Body of pancreas (tissue), 4 donors: ENCODE results near the gene FBXO42. TPM values are rescaled to one million over a fixed set of nuclear protein-coding genes. Genes with fewer than 3 reads are reported as not detected.
A peak's percentile ranks its signal among the peaks of the same experiment; 100 is the strongest.

Source experiments
- ATAC-seq: fragments of 150-250 bp; one replicate; pipeline ENCODE4 v1.9.1; 2016
- DNase-seq, 4 donors: peaks; one replicate each; pipeline ENCODE4 v3.0.0-alpha.2; 2019
- H3K27ac ChIP-seq, 4 donors: fragments of 200-600 bp; sonication (generic); 1 replicate in 3 of 4; 2 replicates in 1 of 4; pipeline versions ENCODE4 v1.5.1 to v1.6.1; 2016 to 2019; ENCODE audit warnings: mild to moderate bottlenecking in 1 of 4, mixed read lengths in 1 of 4, moderate library complexity in 1 of 4
- H3K27me3 ChIP-seq, 2 donors: fragments of 200-600 bp; sonication (generic); one replicate each; pipeline ENCODE4 v1.6.0; 2016; ENCODE audit warnings: mild to moderate bottlenecking in 1 of 2
- H3K36me3 ChIP-seq, 2 donors: fragments of 200-600 bp; sonication (generic); replicated peaks in 1 of 2; 2 replicates each; pipeline ENCODE4 v1.5.1; 2016; ENCODE audit warnings: low read depth in 2 of 2; ENCODE audit not compliant: insufficient read depth in 1 of 2
- H3K4me1 ChIP-seq: fragments of 200-600 bp; sonication (generic); one replicate; pipeline ENCODE4 v1.6.0; 2016
- H3K4me3 ChIP-seq, 2 donors: fragments of 200-600 bp; sonication (generic); 1 replicate in 1 of 2; 2 replicates in 1 of 2; pipeline ENCODE4 v1.5.1; 2016 to 2019
- H3K9me3 ChIP-seq, 3 donors: fragments of 200-600 bp; sonication (generic); 1 replicate in 2 of 3; 2 replicates in 1 of 3; pipeline ENCODE4 v1.5.1; 2016
- POLR2A ChIP-seq, 3 donors: fragments of 450-650 bp; IDR thresholded peaks; one replicate each; pipeline ENCODE4 v1.6.1; 2016; ENCODE audit warnings: antibody characterized with exemption in 3 of 3, mild to moderate bottlenecking in 2 of 3
- WGBS, 2 donors: methylation state at CpG; one replicate each; pipeline ENCODE4 v1.1.5; 2017; 5-methylcytosine and 5-hydroxymethylcytosine counted together
- intact Hi-C: fragments of 100-400 bp; cut with DNase I; formaldehyde crosslinking; loops from one replicate; pipeline ENCODE4 v1.15.1; 2023
- total RNA-seq, 2 donors: library from RNA; depleted of rRNA; stranded (reverse); fragments of >200 nt; gene quantifications; one replicate each; pipeline ENCODE4 v1.1.0, GENCODE V29; 2016
- TF ChIP-seq, protein P1 (sequence below), 7 experiments: fragments of 450-650 bp in 4 of 7; fragments of 200-600 bp in 3 of 7; sonication (generic) in 3 of 7; IDR thresholded peaks; one replicate each; pipeline ENCODE4 v1.5.1; 2016 to 2019; ENCODE audit warnings: antibody characterized with exemption in 7 of 7

Gene FBXO42
- total RNA-seq, 2 donors from 2014 or later, result 11.9 to 33.6 TPM

DNA sequence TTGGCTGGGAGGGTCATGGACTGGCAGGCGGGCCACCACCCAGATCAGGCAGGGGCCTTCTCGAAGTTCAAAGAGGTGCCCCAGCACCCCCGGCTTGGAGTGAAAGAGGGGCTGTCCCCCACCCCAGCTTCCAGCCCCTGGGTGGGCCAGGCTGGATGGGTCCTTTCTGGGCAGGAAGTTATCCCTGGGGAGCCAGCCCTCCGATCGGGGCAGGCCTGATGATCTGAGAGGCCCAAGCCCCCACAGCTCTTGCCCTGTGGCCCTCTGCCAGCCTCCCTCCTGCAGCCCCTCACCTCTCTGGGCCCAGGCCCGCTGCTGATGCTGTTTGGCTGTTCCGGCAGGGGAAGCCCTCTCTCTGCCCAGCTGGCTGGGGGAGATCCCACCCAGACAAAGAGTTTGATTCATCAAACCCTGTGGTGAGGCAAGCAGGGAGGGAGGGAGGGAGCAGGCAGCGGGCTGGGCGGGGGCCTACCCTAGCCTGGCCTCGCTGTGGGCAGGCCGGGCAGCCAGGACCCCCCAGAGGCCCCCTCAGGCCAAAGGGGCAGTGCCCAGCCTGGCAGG is 142.4 kb downstream of the FBXO42 start:
- Histone ChIP-seq H3K4me3 (no peak overlapping the region), H3K27ac (peak overlapping the region in 3 of 4 donors; percentile 6 to 37 (median 13)), H3K27me3 (no peaks in the 10 kb centered on the region), H3K36me3 (no peaks in the 10 kb centered on the region), H3K4me1 (peaks cover 67% of the 10 kb centered on the region), H3K9me3 (no peaks in the 10 kb centered on the region)
- intact Hi-C loops, result no loop called here
- WGBS, 2 donors, result 63 to 73% methylated on average over 7 to 11 of the region's 11 CpGs
- no peak for DNase-seq
- TF ChIP-seq POLR2A (IDR thresholded peaks at IDR 0.05), result no peak
- TF ChIP-seq, protein P1, sequence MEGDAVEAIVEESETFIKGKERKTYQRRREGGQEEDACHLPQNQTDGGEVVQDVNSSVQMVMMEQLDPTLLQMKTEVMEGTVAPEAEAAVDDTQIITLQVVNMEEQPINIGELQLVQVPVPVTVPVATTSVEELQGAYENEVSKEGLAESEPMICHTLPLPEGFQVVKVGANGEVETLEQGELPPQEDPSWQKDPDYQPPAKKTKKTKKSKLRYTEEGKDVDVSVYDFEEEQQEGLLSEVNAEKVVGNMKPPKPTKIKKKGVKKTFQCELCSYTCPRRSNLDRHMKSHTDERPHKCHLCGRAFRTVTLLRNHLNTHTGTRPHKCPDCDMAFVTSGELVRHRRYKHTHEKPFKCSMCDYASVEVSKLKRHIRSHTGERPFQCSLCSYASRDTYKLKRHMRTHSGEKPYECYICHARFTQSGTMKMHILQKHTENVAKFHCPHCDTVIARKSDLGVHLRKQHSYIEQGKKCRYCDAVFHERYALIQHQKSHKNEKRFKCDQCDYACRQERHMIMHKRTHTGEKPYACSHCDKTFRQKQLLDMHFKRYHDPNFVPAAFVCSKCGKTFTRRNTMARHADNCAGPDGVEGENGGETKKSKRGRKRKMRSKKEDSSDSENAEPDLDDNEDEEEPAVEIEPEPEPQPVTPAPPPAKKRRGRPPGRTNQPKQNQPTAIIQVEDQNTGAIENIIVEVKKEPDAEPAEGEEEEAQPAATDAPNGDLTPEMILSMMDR (IDR thresholded peaks at IDR 0.05), result no peak
- no peak for ATAC-seq

DNA sequence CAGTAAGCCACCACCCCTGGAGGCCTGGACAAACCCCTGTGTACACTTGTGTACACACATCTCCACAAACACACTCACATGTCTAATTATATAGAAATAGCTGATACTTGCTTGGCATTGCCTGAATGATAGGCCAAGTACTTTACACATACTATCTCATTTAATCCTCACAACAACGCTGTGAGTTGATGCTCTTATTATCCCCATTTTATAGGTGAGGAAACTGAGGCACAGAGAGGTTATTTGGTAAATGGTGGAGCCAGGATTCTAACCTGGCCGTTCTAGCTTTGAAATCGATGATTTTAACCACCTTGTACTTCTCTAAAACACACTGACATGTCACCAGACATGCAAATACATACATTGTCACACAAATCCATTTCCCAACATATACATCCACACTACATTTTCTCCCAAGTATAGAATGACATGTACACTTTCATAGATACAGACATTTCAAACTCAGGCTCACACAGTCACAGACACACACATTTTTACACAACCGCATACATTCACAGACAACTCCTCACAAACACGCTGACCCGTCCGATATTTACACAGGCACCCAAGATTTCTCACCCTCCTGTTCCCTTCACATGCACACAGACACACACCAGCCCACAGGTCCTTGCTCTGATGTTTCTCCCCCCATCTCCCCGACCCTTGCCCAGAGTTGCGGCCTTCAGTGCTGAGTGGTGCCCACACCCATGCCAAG is 143.0 kb downstream of the FBXO42 start:
- H3K4me3 ChIP-seq, result no peak overlapping the region
- peak overlapping the region; percentile 6 to 58 (median 25) for H3K27ac ChIP-seq
- no peak for ATAC-seq
- intact Hi-C loops, result no loop called here
- DNase-seq, result no peak
- no peaks in the 10 kb centered on the region for H3K27me3 ChIP-seq
- H3K9me3 ChIP-seq, result no peaks in the 10 kb centered on the region
- peaks cover 67% of the 10 kb centered on the region for H3K4me1 ChIP-seq
- no peaks in the 10 kb centered on the region for H3K36me3 ChIP-seq
- TF ChIP-seq, protein P1 (IDR thresholded peaks at IDR 0.05), result no peak
- TF ChIP-seq POLR2A (IDR thresholded peaks at IDR 0.05), result no peak
- 63 to 74% methylated on average over 9 of the region's 9 CpGs for WGBS, 2 donors

DNA sequence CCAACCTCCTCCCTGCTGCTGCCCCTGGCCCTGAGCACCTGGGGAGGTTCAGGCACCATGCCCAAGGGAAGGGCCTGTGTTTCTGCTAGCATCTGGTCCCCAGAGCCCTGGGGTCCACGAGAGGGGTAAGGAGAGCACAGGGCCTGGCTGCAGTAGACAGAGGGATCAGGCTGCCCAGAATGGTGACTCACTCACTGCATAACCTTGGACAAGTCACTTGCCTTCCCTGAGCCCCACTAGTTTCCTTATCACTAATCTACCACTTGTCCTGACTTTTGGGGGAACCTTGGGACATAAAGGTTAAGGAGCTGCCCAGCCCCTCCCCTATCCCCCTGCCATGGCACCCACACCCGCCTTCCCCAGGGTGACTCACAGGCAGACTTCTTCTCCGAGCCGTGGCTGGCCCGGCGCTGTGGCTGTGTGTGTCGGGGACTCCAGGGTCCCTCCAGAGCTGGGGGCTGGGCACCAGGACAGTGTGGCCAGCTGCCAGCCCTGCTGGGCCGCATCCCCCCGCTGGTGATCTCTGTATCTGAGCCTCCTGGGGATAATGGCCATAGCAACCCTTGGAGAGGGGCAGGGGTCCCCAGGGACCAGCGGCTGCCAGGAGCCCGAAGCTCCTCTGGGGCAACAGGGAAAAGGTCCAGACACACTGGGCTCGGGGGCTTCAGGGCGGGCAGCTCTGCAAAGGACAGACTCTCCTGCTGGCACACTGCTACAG is 143.9 kb downstream of the FBXO42 start:
- intact Hi-C loops, result no loop called here
- no peak for ATAC-seq
- Histone ChIP-seq H3K4me3 (no peak overlapping the region), H3K27me3 (no peaks in the 10 kb centered on the region), H3K27ac (peak overlapping the region; percentile 2 to 95 (median 76)), H3K9me3 (no peaks in the 10 kb centered on the region), H3K36me3 (no peaks in the 10 kb centered on the region), H3K4me1 (peaks cover 67% of the 10 kb centered on the region)
- TF ChIP-seq POLR2A (IDR thresholded peaks at IDR 0.05), result no peak
- TF ChIP-seq, protein P1 (IDR thresholded peaks at IDR 0.05), result no peak
- DNase-seq, result peak in 2 of 4 donors; percentile 30 to 70
- WGBS, 2 donors, result 76 to 81% methylated on average over 13 of the region's 13 CpGs

DNA sequence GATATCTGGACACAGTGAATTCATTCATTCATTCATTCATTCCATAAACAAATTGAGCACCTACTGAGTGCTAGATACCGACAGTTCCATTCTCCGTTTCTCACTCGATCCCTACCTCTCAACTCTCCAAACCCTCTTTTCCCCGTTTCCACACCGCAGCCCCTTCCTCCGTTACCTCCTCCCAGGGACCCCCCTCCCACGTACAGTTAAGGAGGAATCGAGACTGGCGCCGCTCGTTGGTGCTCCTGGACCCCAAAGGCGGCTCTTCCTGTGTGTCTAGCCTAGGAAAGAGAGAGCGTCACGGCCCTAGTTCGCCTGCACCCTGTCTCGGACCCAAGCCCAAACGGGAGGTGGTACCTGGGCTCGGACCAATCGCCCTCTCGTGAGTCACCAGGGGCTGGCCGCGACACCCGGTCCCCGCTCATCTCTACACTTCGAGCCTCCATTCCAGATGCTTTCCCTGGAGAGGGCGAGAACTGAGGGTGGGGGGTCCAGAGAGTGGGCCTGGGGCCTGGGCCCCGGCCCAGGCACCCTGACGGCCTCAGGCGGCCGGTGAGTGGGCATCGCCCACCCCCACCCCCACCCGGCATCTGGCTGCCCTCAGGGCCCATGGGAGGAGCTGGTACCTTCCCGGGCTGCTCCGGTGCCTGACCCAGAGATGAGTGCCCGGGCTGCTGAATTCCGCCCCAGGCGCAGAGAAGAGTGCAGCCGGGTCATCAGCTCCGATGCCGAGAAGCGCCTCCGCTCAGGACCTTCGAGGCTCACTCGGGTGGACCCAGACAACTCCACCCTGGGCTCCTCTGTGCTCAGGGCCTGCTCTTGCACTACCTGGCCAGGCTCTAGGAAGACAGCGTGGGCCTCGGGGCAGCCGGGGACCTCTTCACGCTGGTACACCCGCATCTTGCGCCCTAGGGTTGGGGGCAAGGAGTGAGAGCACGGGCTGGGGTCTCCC is 144.7 kb downstream of the FBXO42 start:
- H3K9me3 ChIP-seq, result no peaks in the 10 kb centered on the region
- H3K4me3 ChIP-seq, result no peak overlapping the region
- H3K27ac ChIP-seq, result peak overlapping the region; percentile 89 to 98 (median 95)
- DNase-seq (peak in 2 of 4 donors; percentile 25 to 33), ATAC-seq (no peak)
- 74 to 76% methylated on average over 25 to 49 of the region's 51 CpGs for WGBS, 2 donors
- peaks cover 59% of the 10 kb centered on the region for H3K4me1 ChIP-seq
- no peaks in the 10 kb centered on the region for H3K27me3 ChIP-seq
- intact Hi-C loops, result no loop called here
- TF ChIP-seq, protein P1 (IDR thresholded peaks at IDR 0.05), result no peak
- no peak for TF ChIP-seq POLR2A (IDR thresholded peaks at IDR 0.05)
- H3K36me3 ChIP-seq, result no peaks in the 10 kb centered on the region
